ENCODE results near the gene FFAR4. TPM values are rescaled to one million over a fixed set of nuclear protein-coding genes. Genes with fewer than 3 reads are reported as not detected.

Gene FFAR4
- total and polyA plus RNA-seq, 12 donors, result 0.20 to 1.4 (median 0.65) TPM; not detected in 2

GRCh38 chr10:93603023-93603422 is 36.6 kb downstream of the FFAR4 start:
- TF ChIP-seq, protein P1, sequence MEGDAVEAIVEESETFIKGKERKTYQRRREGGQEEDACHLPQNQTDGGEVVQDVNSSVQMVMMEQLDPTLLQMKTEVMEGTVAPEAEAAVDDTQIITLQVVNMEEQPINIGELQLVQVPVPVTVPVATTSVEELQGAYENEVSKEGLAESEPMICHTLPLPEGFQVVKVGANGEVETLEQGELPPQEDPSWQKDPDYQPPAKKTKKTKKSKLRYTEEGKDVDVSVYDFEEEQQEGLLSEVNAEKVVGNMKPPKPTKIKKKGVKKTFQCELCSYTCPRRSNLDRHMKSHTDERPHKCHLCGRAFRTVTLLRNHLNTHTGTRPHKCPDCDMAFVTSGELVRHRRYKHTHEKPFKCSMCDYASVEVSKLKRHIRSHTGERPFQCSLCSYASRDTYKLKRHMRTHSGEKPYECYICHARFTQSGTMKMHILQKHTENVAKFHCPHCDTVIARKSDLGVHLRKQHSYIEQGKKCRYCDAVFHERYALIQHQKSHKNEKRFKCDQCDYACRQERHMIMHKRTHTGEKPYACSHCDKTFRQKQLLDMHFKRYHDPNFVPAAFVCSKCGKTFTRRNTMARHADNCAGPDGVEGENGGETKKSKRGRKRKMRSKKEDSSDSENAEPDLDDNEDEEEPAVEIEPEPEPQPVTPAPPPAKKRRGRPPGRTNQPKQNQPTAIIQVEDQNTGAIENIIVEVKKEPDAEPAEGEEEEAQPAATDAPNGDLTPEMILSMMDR (IDR thresholded peaks at IDR 0.05), result no peak
- no peak for TF ChIP-seq POLR2A (IDR thresholded peaks at IDR 0.05)
- Histone ChIP-seq H3K4me3 (no peak overlapping the region), H3K36me3 (replicated peaks in 1 of 2) (no peaks in the 10 kb centered on the region), H3K27me3 (peaks cover 37% of the 10 kb centered on the region), H3K4me1 (replicated peaks in 1 of 2) (peaks cover 5% of the 10 kb centered on the region in 2 donors), H3K9me3 (replicated peaks in 1 of 3) (no peaks in the 10 kb centered on the region), H3K27ac (no peak overlapping the region)
- WGBS, 4 donors, result 81 to 92% (median 90%) methylated on average over 2 of the region's 2 CpGs
- DNase-seq, result no peak
- intact Hi-C loops (cut with DNase I), result no loop called here

DNA sequence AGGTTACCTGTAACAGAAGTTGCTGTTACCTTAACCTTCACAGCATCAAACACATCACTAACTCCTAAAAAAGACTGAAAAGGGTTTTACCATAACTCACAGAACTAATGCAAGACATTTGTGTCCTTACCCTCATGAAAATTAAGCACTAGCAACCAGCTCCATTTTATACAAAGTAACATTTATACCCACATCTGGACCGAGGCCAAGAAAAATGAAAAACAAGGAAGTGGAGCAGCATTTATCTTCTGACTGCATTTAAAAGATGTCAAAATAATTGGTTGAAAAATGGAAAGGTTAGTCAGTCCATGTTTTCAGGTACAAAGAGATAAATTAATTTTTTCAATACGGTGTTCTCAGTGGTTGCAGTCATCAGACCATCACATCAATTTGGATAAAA is 37.7 kb downstream of the FFAR4 start:
- TF ChIP-seq, protein P1 (IDR thresholded peaks at IDR 0.05), result no peak
- Histone ChIP-seq H3K4me3 (no peak overlapping the region), H3K27me3 (peaks cover 37% of the 10 kb centered on the region), H3K36me3 (replicated peaks in 1 of 2) (no peaks in the 10 kb centered on the region), H3K27ac (no peak overlapping the region), H3K4me1 (replicated peaks in 1 of 2) (peaks cover 5% of the 10 kb centered on the region in 2 donors), H3K9me3 (replicated peaks in 1 of 3) (no peaks in the 10 kb centered on the region)
- no peak for DNase-seq
- 13 to 20% (median 17%) methylated on average over 2 of the region's 2 CpGs for WGBS, 4 donors
- intact Hi-C loops (cut with DNase I), result no loop called here

- no peaks in the 10 kb centered on the region for H3K9me3 ChIP-seq (replicated peaks in 1 of 3)
- intact Hi-C loops (cut with DNase I), result no loop called here
- H3K36me3 ChIP-seq (replicated peaks in 1 of 2), result no peaks in the 10 kb centered on the region
- TF ChIP-seq, protein P1 (IDR thresholded peaks at IDR 0.05), result no peak
- no peak for TF ChIP-seq POLR2A (IDR thresholded peaks at IDR 0.05)
- no peak overlapping the region for H3K4me3 ChIP-seq
- DNase-seq, result no peak
- H3K27ac ChIP-seq, result no peak overlapping the region
- 83 to 89% (median 84%) methylated on average over 3 of the region's 3 CpGs for WGBS, 4 donors
- H3K4me1 ChIP-seq (replicated peaks in 1 of 2), result no peaks in the 10 kb centered on the region
- peaks cover 13% of the 10 kb centered on the region for H3K27me3 ChIP-seq
Observed at GRCh38 chr10:93608421-93608820, 42.0 kb downstream of the FFAR4 start.

DNA sequence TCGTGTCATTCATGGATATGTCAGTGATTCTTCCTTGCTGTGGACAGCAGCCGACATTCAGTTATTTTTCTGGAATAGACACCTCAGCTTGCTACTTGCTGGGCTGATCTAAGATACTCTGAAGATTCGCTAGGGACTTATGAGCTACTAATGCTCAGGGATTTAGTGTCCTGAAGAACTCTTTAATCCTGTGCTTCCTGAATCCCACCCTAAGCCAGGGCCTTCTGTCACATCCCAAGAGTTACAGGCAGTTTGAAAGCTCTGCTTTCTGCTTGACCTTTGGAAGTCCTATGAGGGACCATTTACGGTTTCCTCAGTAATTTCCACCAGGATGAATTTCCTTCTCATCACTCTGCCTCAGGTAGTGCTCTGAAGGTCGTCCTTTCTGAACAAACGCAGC is 45.8 kb downstream of the FFAR4 start, which contains the start of gene PDE6C:
TSS of gene PDE6C (plus strand) at position 227 of the 400 bp plus-strand sequence. CDS start 189 bp downstream, outside the sequence.
- TF ChIP-seq POLR2A (IDR thresholded peaks at IDR 0.05), result no peak
- TF ChIP-seq, protein P1 (IDR thresholded peaks at IDR 0.05), result no peak
- intact Hi-C loops (cut with DNase I), result no loop called here

More for the DNA sequence above, 45.8 kb downstream of the FFAR4 start, which contains the start of gene PDE6C:
- Histone ChIP-seq H3K9me3 (replicated peaks in 1 of 3) (no peaks in the 10 kb centered on the region), H3K4me1 (replicated peaks in 1 of 2) (no peaks in the 10 kb centered on the region), H3K27ac (no peak within 1 kb of the TSS), H3K27me3 (no peaks in the 10 kb centered on the region), H3K36me3 (replicated peaks in 1 of 2) (no peaks in the 10 kb centered on the region), H3K4me3 (no peak within 1 kb of the TSS)
- no peak for DNase-seq
- WGBS, 4 donors, result 77 to 86% (median 83%) methylated on average over 6 of the region's 6 CpGs

Data from adrenal gland (tissue), 12 donors.